HG03442 (cell line): ENCODE results near the gene SEC24D.

ENCODE experiments used
- ATAC-seq: cut with Tn5 transposase; IDR thresholded peaks from one replicate; pipeline ENCODE4 v1.9.1; 2021; ENCODE audit warnings: mild to moderate bottlenecking, moderate library complexity; ENCODE audit not compliant: unreplicated experiment

Gene SEC24D

DNA sequence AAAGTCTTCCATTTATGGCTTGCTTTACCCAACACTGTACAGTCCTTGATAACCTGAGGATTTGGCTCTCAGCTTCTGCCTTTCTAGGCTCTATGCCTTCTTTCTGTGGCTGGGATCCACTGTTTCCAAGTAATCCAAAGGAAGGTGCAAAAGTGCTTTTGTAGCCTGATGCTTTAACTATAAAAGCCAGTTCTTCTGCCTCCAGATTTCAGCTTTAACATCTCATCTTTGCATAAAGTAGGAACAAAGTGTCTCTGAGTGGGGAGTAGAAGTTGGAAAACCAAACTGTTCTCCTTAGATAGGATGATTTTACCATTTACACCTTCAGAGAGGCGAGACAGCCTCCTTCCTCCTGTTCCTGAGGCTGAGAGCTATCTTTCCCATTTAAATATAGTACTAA, 11.1 kb upstream of the SEC24D start:
- ATAC-seq: no peak

DNA sequence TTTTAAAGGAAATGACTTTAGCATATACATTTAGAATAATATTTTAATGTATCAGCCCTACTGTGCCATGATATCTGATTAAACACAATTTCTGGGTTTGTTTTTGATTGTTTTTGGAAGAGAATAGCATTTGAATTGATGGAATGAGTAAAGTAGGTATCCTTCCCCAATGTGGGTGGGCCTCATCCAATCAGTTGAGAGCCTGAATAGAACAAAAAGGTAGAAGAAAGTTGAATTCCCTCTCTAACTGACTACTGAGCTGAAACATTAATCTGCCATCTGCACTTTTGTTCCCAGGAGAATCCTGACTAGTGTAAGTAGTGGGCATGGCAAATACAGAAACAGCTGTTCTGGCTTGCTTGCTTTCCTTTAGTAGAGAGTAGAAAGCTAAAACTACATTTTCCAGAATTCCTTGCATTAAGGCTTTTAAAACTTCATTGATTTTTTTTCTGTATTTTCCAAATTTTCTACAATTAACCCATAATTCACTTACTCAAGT, 9.7 kb upstream of the SEC24D start:
- no peak for ATAC-seq

DNA sequence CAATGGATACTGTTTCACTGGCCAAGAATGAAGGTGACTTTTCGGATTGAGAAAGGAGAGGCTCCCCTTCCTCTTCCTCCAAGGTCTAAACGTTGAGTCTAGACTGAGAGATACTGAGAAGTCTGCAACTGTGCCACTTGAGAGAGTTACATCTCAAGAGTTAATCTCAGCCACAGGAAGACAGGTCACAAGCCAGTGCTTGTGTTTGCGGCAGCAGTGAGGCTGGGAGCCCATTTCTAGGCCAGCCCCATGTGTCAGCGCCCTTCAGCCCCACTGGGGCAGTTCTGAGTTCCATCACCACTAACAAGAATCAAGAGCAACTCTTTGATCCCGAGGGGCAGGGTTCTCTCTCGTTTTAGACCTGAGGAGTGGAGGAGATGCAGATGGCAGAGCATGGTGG, 7.3 kb upstream of the SEC24D start:
- no peak for ATAC-seq

DNA sequence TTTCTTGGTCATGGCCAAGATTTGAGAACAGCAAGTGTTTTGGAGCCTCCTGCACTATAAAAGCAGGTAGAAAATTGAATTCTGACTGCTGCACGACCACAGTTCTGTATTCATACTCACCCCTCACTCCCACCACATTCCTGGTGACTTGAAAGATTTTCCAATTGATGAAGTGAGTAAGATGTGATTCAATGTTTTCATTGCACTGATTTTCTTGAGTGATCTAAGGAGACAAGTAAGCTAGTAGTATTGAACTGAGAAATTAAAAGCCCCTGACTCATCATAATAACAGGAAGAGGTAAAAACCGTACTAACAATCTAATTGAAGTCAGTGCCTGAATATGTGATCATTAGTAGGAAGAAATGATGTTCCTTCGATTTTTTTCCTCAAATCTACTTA, 6.1 kb upstream of the SEC24D start:
- ATAC-seq: no peak

DNA sequence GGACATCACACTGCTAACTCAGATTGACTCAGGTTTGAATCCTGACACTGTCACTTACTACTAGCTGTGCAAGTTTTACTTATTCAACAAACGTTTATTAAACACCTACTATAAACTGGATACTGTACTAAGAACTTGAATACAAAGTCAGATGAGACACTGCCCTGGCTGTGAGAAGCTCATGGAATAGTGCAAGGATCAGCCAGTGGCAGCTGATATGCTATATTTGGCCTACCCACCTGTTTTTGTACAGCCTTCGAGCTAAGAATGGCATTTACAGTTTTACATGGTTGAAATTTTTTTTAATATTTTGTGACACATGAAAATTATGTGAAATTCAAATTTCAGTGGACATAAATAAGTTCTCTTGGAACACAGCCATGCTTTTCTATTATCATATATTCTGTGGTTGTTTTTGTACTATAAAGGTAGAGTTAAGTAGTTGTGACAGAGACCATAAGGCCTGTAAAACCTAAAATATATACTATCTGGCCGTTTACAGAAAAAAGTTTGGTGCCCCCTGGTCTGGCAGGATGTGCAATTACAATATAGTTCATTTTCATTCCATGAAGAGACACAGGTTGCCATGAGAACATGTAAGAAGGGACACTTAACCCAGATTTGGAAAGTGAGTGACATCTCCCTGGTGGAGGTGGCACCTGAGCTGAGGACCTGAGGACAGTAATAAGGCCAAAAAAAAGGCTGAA, 3.4 kb upstream of the SEC24D start:
- no peak for ATAC-seq

DNA sequence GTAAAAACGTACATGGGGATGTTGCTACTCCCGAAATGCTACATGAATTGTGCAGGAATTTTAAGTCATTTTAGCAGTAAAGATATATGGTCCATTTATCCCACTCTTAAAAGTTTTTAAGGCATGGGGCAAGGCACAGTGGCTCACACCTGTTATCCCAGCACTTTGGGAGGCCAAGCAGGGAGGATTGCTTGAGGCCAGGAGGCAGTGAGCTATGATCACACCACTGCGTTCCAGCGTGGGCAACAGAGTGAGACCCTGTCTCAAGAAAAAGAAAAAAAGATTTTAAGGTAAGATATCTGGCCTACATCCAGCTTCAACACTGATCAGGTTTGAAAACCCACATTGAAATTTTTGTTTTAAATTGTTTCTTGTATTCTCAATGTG, 1.2 kb upstream of the SEC24D start:
- ATAC-seq: no peak

DNA sequence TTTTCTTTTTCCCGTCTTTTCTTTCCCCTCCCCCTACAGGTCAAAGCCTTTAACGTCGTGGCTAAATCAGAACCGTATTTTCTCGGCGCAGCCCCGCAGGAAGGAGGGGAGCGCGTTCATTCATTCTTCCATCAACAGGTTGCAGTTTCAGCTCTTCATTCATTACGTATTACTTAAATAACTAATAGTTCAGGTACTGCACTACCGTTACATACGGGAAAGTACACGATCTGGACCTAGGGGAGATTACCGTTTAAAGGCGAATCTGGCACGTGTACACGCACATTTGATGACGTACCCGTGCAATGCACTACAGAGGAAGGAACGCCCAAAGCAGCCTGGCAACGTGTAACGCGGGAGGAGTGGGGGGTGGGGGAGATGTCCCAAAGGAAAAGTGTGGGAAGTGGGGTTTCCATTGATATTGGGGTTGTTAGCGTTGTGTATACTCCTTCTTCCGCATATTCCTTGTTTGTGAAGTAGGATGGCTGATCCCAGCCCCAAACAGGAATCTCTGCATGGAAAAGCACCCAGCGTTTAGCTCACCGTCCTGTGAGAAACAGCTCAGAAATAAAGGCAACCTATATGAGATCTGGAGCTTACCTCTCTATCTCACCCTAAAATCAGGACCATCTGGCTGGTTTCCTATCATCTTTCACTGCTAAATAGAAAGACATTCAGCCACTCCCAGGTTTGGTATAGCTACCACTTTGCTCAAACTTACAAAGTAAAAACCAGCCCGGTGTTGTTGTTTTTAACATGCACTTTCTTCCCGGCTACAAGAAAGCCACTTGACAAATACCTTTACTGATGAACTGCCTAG, 585 bp upstream of the SEC24D start:
- peak; percentile 30 for ATAC-seq

DNA sequence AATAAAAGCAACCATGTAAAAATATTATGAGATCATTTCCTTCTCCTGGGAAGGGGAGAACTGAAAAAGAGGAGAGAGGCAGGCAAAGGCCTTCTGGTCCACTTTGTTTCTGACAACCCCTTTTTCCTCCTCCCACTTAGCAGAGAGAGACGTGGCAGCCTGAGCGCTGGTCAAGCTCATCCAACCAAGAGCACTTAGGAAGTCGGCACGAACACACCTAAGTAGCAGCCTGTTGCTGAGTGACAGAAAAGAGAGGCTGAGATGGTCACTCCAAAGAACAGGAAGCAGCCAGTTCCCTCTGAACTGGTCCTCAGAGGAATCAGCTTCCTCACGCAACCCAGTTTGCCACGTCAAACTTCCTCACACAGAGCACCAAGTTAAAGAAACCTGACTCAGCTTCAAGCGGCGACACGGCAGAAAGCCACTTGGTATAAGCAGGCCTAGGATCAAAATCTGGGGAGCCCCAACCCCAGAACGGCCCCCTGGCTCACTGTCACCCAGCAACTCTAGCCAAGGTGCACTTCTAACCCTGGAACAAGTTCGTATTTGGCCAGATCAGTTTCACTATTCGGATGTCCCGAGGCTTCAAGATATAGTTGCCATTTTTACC, 861 bp downstream of the SEC24D start:
- ATAC-seq: peak; percentile 59

DNA sequence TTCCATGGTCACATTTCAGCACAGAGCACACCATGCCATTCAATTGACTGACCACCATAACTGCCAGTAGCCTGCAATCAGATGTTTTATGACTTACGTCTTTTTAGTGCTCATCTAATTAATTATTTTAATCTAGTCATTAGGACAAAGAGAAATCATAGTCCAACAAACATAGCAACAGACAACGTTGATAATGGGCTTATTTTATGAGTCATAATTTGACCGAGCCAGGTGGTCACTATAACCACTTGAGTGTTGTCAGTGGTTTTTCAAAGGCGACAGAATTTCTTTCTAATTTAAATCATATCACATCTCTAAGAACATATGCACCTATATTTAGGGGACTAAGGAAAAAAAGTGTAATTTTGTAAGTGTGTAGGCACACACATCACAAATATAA, 1.9 kb downstream of the SEC24D start:
- ATAC-seq: no peak

DNA sequence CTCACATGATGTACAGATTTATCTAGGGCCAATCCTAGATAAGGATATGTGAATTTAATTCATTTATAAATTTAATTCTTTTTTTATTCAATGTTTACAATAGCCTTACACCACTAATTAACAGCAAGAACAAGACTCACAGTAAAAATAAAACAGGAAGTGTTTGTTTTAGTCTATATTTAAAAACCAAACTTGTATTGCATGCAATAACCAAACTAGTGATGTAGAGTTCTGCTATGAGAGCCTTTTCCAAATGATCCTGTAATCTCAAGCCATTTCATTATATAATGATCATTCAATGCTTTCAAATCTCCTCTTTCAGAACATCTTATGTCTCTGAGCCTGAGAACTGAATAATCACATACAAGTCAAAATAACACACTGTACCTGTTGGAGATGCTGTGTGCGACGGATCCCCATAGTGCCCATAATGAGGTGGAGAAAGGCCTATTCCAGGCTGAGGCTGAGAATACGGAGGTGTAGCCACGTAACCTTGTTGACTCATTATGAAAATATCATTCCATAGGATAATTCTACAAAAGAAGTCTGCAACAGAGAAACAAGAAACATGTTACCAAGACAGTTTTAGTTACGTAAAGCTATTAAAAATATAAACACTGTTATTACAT, 2.6 kb downstream of the SEC24D start:
- ATAC-seq: no peak

DNA sequence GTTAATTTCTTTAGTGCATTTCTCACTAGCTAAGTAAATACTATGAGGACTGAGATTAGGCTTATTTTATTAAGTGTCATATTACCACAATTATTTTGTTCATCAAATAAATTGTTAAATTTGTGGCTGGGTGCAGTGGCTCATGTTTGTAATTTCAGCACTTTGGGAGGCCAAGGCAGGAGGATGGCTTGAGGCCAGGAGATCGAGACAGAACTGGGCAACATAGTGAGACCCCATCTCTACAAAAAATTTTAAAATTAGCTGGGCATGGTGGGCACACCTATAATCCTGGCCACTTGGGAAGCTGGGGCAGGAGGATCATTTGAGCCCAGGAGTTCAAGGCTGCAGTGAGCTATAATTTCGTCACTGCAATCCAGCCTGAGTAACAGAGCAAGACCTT, 6.8 kb downstream of the SEC24D start:
- no peak for ATAC-seq

DNA sequence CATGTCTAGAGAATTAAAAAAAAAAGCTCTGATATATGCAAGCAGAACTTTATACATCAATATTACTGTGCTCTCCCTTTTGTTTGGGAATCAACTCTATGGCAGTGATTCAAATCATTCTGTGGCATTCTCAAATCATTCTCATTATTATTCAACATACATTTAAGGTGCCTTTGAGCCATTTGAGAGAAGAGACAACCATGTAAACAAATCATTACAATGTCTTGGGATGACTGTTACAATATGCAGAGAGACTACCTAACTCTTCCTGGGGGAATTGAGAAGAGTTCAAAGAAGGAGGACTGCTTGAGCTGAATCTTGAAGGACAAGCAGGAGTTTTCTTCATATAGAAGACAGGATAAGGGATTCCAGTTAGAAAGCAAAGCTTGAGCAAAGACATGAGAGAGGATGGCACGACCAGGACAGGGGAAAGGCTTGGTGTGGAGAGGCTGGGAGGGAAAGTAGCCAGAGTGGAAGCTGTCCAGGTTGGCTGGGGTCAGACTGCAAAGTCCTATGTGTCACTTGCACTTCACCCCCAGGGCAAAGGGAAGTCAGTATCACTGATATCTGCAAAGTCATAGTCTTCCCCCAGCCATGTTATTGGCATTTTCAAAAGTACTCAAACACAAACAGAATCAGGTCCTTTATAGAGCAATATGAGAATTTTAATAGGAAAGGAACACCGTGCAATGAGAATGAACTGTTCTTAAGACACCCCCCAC, 9.0 kb downstream of the SEC24D start:
- peak; percentile 53 for ATAC-seq

DNA sequence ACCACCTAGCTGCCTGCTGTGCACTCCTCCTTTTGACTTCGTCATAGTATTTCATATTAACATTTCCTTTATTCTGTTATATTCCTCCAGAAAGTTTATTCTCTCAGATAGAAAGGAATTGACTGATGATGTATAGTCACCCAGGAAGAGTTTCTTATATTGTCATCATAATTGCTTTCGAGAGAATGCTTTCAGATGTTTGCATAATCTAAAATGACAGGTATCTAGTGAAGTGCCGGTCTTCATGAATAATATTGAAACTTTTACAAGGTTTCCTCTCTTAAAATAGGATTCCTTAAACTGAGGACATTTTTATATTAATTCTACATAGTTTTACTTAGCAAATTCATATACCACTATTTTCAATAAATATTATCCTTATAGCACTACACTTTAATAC, 10.1 kb downstream of the SEC24D start:
- ATAC-seq: peak; percentile 78

DNA sequence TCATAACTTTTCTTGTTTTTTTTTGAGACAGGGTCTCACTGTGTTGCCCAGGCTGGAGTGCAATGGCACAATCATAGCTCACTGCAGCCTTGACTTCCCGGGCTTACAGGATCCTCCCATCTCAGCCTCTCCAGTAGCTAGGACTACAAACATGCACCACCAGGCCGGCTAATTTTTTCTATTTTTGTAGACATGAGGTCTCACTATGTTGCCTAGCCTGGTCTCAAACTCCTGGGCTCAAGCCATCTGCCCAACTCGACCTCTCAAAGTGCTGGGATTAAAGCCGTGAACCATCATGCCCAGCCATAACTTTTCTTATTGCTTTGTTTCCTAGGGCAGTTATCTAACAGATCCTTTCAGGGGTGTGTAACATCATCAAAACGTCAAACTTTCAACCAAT, 11.8 kb downstream of the SEC24D start:
- ATAC-seq: no peak

DNA sequence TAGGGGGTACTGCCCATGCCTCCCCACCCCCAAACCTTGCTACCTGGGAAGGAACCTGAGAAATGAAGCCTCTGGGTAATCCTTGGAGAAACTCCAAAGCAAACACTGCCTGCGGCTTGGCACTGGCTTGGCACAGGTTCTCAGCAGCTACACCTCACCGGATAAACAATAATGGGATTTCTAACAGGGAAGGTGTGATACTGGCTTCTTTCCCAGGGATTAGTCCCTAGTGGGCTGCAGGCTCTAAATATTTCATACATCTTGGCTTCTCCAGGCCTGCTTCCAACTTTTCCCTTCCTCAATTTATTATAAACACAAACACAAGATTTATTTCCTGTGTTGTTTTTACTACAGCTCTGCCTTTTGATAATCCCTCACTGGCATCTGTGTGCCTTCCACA, 12.5 kb downstream of the SEC24D start:
- no peak for ATAC-seq

DNA sequence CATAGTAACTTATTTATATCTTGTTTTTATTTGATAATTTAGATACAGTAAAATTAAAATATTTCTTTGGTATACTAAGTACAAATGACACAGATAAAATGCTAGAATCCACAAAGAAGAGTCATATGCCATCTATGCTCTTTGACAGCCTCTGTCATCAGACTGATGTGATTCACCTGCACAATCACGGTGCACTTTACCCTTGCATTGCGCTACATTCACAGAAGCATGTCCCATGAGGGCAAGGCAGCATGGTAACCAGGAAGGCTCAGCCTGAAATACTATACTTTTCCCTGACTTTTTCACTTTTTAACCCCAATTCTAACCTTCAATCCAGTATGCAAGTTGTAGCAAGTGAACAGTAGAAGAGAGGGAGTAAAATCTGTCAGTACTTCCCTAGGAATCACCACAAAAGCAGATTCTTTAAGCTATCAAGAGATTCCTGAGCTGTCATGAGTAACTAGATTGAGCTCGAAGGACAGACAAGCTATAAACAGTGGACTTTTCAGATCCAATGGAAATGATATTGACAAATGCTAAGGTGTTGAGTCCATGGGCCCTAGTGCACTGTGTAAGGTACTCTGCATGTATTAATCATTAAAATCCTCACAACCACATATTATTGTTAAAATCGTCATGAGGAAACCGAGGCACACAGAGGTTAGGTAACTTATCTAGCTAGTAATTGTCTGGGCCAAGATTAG, 14.2 kb downstream of the SEC24D start:
- no peak for ATAC-seq

DNA sequence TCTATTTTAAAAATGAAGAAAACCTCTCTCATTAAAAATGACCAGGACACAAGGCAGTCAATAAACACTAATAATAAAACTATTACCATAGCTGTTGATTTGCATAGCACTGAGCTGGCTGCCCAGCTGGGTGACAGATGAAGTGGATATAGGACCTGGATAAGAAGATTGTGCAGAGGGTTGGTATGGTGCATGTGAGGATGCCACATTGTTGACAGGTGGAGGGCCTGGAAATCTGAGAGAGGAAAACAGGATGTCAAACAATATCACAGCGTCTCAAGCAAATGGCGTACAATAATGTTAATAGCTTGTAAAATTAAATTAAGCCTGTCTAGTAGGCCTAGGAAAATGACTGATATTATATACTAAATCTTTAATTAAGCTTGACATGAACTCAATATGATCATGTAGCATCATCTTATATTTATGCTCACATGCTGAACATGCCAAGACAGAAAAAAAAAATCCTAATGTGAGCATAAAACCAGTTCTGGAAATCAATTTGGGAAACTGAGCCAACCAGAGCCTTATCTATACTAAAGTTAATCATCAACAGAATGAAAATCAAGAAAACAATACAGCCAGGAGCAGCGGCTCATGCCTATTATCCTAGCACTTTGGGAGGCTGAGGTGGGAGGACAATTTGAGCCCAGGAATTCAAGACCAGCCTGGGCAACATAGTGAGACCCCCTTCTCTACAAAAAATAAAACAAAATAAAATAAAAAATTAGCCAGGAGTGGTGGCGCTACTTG, 18.6 kb downstream of the SEC24D start:
- no peak for ATAC-seq

DNA sequence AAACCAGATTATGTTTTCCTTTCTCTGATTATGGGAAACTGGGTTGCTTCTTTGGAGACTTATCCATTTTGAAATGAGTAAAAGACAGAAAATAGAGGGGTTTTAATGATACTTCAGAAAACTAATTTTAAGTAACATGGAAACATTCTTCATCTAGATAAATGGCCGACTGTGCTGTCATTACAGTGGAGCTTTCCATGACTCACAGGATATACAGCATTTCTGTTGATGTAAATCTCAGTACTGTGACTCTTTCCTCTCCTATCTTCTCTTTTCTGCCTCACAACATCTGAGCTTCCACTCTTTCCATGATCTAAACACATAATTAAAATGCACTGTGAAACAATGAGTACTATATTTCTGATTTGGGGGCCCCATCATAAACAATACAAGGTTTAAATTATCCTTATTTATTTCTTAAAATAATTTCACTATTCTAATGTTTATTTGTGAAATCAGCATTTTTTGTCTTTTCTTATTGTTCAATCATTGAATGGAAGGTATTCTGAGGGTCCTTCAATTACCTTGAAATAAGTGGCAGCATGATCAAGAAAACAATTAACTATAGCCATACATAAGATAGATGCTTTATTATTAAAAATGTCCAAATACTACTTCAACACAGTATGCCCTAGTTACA, 19.3 kb downstream of the SEC24D start:
- ATAC-seq: no peak

DNA sequence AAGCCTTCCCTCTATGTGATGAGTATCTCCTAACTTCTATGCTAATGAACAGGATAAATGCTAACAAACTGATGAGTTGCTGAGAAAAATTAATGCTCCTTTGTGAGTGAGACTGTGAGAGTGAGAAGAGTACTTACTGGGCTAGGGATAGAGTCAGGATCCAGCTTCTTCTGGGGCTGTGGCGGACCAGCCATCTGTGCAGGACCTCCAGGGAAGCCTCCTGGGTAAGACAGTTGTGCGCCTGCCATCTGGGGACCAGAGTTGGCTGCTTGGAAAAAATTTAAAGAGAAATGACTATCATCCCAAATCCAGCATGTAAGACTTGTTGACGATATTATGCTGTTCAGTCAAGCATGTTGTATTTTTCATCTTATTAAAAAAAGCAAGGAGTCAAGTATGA, 21.0 kb downstream of the SEC24D start:
- no peak for ATAC-seq
